ENCODE data around the gene AGA.

The AGA gene

GRCh38 chr4:177441803-177442622, at the start of gene AGA:
Gene AGA, minus strand, starts transcription at chr4:177442437. Its CDS starts 62 bp downstream, at chr4:177442375.
- in situ Hi-C loops (cut with MboI; ENCODE audit: low sequenced_read_pairs), result no loop called here

GRCh38 chr4:177492022-177492421, 49.8 kb upstream of the AGA start:
- in situ Hi-C loops (cut with MboI; ENCODE audit: low sequenced_read_pairs), result no loop called here

GRCh38 chr4:177490769-177491168, 48.5 kb upstream of the AGA start:
- in situ Hi-C loops (cut with MboI; ENCODE audit: low sequenced_read_pairs), result no loop called here

- in situ Hi-C loops (cut with MboI; ENCODE audit: low sequenced_read_pairs), result no loop called here
Measured at GRCh38 chr4:177489471-177490246, 47.4 kb upstream of the AGA start.

- in situ Hi-C loops (cut with MboI; ENCODE audit: low sequenced_read_pairs), result no loop called here
Measured at GRCh38 chr4:177487977-177488376, 45.7 kb upstream of the AGA start.

- in situ Hi-C loops (cut with MboI; ENCODE audit: low sequenced_read_pairs), result no loop called here
Measured at GRCh38 chr4:177485528-177485927, 43.3 kb upstream of the AGA start.

GRCh38 chr4:177484613-177485021, 42.4 kb upstream of the AGA start:
- in situ Hi-C loops (cut with MboI; ENCODE audit: low sequenced_read_pairs), result no loop called here

GRCh38 chr4:177483760-177484159, 41.5 kb upstream of the AGA start:
- in situ Hi-C loops (cut with MboI; ENCODE audit: low sequenced_read_pairs), result no loop called here

- in situ Hi-C loops (cut with MboI; ENCODE audit: low sequenced_read_pairs), result no loop called here
Measured at GRCh38 chr4:177483271-177483670, 41.0 kb upstream of the AGA start.

GRCh38 chr4:177482367-177482766, 40.1 kb upstream of the AGA start:
- in situ Hi-C loops (cut with MboI; ENCODE audit: low sequenced_read_pairs), result no loop called here

- in situ Hi-C loops (cut with MboI; ENCODE audit: low sequenced_read_pairs), result no loop called here
Measured at GRCh38 chr4:177480795-177481194, 38.6 kb upstream of the AGA start.

- in situ Hi-C loops (cut with MboI; ENCODE audit: low sequenced_read_pairs), result no loop called here
Measured at GRCh38 chr4:177479063-177479462, 36.8 kb upstream of the AGA start.

- in situ Hi-C loops (cut with MboI; ENCODE audit: low sequenced_read_pairs), result no loop called here
Measured at GRCh38 chr4:177478496-177478895, 36.3 kb upstream of the AGA start.

- in situ Hi-C loops (cut with MboI; ENCODE audit: low sequenced_read_pairs), result no loop called here
Measured at GRCh38 chr4:177473991-177474390, 31.8 kb upstream of the AGA start.

GRCh38 chr4:177464026-177464425, 21.8 kb upstream of the AGA start:
- in situ Hi-C loops (cut with MboI; ENCODE audit: low sequenced_read_pairs), result no loop called here

- in situ Hi-C loops (cut with MboI; ENCODE audit: low sequenced_read_pairs), result no loop called here
Measured at GRCh38 chr4:177461606-177462005, 19.4 kb upstream of the AGA start.

GRCh38 chr4:177460460-177460859, 18.2 kb upstream of the AGA start:
- in situ Hi-C loops (cut with MboI; ENCODE audit: low sequenced_read_pairs), result no loop called here

- in situ Hi-C loops (cut with MboI; ENCODE audit: low sequenced_read_pairs), result no loop called here
Measured at GRCh38 chr4:177455561-177455970, 13.3 kb upstream of the AGA start.

- in situ Hi-C loops (cut with MboI; ENCODE audit: low sequenced_read_pairs), result no loop called here
Measured at GRCh38 chr4:177453116-177453515, 10.9 kb upstream of the AGA start.

- in situ Hi-C loops (cut with MboI; ENCODE audit: low sequenced_read_pairs), result no loop called here
Measured at GRCh38 chr4:177451108-177451500, 8.9 kb upstream of the AGA start.

- in situ Hi-C loops (cut with MboI; ENCODE audit: low sequenced_read_pairs), result no loop called here
Measured at GRCh38 chr4:177450426-177451107, 8.3 kb upstream of the AGA start.

- in situ Hi-C loops (cut with MboI; ENCODE audit: low sequenced_read_pairs), result no loop called here
Measured at GRCh38 chr4:177448850-177449249, 6.6 kb upstream of the AGA start.
